GM19025 (cell line): ENCODE measurements around the gene SLC25A33.
"Not testable (repeated sequence)": the region's sequence is repeated elsewhere in the genome, so short reads cannot be mapped to it uniquely, and the experiment has no call there.

Experiments
- ATAC-seq: cut with Tn5 transposase; IDR thresholded peaks from one replicate; pipeline ENCODE4 v1.9.1; 2021; ENCODE audit warnings: mild to moderate bottlenecking, low read depth, moderate library complexity; ENCODE audit not compliant: unreplicated experiment

Gene SLC25A33

DNA sequence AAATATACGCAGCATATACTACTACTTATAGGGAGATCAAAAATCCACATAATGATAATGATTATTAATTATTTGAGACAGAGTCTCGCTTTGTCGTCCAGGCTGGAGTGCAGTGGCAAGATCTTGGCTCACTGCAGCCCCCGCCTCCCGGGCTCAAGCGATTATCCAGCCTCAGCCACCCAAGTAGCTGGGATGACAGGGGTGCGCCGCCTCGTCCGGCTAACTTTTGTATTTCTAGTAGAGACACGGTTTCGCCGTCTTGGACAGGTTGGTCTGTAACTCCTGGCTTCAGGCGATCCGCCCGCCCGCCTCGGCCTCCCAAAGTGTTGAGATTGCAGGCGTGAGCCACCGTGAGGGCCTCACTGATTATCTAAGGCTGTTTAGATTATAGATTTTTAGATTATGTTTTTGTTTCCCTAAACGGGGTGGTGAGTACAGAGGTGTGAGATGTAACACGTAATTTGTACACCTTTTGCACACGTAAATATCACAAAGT lies 548 bp upstream of the SLC25A33 start:
- ATAC-seq: no peak

DNA sequence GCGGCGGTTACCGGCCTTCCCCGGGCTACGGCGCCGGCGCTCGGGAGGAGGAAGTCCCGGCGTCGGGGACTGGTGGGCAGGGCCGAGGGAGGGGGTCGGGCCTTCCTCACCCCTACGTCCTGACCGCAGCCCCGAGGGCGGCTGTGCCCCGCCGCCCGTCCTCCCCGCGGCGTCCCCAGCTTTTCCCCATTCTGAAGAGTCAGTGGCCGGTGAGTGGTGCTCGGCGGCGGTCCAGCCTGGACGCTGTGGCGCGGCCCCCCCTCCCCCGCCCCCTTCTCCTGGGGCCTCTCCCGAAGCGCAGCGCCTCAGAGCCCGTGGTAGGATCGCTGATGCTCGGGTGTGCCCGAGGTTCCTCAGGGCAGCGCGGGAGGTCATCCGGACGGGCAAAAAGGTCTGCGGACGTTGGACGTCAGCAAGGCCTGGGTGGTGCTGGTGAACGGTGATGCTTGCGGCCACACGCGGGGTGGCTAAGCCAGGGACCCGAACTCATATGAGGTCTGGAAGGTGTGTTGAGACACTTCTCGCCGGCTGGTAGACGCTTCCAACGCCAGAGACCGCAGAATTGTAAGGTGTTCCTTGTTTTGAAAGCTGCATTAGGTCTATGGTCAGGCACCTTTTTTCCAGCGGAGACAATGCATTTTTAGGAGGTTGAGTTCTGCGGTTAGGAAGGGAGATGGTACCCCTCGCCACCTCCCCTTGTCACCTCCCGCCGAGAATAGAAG lies 725 bp downstream of the SLC25A33 start:
- ATAC-seq: peak; percentile 34

DNA sequence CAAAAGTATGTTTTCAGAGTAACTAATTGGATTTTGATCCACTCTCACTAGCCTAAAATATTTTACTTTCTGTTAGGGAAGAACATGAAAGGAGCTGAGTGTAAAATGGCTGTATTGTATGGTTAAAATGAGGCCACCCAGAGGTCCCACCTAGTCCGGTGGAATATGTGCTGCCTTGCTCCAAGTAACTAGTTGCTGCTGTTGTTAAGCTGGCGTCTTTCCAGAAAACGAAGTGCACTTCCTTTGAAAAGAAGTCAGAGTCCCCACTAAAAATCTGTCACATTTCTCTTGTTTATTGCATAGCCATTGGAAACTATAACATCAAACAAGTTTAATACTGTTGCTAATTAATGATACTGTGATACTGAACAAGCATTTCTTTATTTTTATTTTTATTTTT lies 3.2 kb downstream of the SLC25A33 start:
- no peak for ATAC-seq

DNA sequence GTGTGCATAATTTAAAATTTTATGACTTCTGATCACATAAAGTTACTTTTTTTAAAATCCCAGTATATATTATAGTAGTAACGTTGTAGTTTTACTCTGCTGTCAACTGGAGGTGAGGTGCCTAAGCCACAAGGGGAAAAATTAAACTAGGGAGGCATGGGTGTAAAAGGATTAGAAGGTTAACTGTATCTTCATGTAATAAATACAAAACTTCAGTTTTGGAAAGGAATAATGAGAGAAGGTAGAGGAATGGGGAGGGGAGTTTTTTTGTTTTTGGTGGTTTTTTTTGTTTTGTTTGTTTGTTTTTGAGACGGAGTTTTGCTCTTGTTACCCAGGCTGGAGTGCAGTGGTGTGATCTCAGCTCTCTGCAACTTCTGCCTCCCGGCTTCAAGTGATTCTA lies 5.7 kb downstream of the SLC25A33 start:
- no peak for ATAC-seq

DNA sequence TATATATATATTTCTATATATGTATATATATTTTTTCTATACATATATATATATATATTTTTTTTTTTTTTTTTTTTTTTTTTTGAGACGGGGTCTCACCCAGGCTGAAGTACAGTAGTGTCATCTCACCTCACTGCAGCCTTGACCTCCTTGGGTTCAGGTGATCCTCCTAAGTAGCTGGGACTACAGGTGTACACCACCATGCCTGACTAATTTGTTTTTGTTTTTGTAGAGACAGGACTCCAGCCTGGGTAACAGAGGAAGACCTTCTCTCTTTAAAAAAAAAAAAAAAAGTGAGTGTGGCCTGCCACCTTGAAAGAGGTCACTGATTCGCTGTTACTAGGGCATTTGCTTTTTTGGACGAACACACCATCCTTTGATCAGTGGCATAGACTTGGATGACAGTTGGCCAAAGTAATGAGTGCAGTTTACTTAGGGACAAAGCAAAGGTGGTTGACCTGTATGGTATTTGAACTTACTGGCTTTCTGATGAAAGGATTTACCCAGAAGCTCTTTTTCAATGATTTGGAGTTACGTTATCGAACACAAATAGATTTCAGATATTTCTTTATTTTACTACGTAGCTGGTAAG lies 10.8 kb downstream of the SLC25A33 start:
- ATAC-seq: no peak

DNA sequence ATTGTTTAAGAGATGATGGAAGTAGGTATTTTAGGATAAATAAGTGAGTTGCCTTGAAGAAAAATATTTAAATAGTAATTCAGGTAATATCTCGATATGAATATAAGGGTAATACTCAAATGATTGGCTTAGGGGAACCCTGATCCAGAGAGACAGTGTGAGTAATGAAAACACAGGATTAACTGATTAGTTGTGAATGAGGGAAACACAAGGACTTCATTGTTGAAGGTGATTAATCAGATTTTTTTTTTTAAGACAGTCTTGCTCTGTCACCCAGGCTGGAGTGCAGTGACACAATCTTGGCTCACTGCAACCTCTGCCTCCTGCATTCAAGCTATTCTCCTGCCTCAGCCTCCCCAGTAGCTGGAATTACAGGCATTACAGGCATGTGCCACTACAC lies 12.7 kb downstream of the SLC25A33 start:
- no peak for ATAC-seq

DNA sequence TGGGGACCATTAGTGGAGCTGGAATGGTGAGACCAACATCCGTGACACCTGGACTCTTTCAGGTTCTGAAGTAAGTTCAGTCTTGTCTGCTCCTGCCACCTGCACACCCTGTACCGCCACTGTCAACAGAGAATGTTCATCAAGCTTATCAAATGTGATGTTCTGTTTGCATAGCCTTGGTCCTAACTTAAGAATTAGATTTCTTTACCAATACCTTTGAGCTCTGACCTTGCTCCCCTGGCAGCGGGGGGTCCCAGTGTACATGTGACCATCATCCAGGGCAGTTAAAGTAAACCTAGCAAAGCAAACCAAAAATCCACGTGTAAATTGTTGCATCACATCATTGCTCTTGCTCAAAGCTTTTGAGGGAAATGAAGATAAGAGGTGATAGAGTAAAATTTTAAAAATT lies 14.5 kb downstream of the SLC25A33 start:
- ATAC-seq: no peak

DNA sequence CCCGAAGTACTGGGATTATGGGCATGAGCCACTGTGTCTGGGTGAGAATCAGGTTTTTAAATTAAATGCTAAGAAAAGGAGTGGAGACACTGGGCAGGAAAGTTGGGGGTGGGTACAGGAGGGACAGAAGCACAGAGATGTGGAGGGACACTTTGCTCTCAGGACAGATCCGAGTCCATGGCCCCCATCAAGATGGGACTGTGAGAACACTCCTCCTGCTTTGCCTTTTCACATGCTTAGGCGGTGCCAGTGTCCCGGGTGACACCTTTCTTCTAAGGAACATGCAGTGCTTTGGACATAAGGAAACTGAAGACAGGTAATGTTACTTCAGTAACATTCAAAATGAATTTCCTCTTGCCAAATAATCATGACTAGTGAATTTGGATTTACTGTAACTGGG lies 16.7 kb downstream of the SLC25A33 start:
- no peak for ATAC-seq

DNA sequence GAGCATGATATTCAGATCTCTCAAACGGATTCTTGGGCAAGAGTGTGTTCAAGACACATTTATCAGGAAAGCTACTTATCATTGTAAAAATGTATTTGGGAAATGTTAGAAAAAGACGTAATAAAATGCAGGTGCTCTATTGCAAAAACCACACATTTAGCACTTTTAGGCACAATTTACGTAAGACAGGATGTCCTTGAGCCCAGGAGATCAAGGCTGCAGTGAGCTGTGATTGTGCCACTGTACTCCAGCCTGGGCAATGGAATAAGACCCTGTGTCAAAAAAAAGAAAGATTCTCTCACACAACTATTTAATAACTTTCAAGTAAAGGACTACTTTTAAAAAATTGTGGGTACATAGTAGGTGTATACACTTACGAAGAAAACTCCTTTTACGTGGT lies 18.4 kb downstream of the SLC25A33 start:
- no peak for ATAC-seq

DNA sequence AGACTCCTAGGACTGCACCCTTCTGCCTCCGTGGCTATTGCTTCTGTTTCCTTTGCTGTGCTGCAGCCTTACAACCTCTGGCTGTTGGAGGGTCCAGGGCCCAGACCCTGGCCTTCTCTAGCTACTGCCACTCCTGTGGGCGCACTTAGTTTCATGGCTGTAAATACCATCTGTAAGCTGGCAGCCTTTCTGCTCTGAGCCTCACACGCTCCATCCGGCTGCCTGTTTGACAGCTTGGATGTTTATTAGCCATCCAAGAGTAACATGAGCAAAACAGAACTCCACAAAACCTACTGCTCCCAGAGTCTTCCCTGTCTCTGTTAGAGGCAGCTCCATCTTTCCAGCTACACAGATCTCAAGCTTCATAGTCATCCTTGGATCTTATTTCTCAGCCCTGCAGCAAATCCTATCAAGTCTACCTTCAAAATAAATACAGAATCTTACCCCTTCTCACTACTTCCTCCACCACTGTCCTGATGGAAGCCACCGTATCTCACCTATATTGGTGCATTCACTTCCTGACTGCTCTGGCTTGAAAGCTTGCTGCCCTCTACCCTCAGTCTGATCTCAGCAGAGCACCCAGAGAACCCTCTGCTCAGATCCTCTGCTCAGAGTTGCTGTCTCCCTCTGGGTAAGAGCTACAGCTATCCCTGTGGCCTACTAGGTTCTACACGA lies 19.1 kb downstream of the SLC25A33 start:
- no peak for ATAC-seq

DNA sequence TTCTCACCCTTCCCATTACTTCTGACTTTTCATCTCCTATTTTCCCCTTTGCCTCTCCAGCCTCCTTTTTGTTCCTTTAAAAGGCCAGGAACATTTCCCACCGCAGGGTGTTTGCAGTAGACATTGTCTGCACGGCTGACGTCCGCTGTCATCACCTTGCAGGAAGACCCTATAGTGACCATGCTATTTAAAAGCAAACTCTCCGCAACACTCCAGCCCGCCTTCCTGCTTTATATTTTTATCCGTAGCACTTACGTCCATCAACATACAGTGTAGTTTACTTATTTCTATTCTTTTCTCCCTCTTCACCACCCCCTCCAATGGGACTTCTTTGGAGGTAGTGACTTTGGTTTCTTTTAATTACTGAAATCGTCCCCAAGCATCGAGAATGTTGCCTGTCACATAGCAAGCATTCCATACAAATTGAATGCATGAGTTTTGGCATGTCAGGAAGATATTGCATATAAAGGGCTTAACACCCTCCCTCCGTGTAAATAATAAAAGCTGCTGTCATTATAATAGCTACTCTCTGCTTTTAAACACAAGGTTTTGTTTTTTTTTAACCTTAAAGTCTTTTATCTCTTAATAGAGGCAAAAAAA lies 19.8 kb downstream of the SLC25A33 start:
- ATAC-seq: no peak

DNA sequence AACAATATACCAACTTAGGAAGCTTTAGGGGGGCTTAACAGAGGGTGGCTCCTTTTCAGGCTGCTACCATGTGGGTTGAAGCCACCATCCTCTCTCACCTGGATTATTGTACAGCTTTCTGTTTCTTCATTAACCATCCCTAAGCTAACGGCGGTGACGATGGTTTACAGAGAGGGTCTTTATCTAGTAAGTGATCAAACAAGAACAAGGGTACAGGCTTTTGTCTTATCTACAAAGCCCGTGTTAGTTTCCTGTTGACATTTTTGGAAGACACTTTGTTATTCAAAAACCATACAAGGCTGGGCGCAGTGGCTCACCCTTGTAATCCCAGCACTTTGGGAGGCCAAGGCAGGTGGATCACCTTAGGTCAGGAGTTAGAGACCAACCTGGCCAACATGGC lies 20.4 kb downstream of the SLC25A33 start:
- no peak for ATAC-seq

DNA sequence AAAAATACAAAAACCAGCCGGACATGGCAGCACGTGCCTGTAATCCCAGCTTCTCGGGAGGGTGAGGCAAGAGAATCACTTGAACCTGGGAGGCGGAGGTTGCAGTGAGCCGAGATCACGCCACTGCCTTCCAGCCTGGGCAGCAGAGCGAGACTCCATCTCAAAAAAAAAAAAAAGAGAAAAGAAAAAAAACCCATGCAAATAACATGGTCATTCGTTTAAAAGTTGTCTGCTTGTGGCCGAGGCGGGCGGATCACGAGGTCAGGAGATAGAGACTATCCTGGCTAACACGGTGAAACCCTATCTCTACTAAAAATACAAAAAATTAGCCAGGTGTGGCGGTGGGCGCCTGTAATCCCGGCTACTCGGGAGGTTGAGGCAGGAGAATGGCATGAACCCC lies 20.8 kb downstream of the SLC25A33 start:
- ATAC-seq: not testable (repeated sequence)

DNA sequence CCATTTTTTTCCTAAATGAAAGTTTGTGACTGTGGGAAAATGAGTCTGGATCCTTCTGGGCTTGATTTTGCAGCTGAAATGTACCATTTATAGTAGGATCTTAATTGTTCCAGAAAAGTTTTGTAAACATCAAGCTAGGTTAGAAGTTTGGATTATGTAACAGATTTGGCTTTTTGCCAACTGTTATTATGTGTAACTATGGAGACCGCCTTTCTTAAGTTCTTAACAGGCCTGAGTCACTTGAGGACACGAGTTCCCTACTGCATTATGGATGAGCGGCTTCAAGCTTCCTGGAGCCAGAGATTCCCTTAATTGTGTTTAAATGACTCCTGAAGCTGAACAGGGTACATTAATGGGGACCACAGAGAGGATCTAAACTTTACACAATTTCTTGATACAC lies 22.2 kb downstream of the SLC25A33 start:
- no peak for ATAC-seq

DNA sequence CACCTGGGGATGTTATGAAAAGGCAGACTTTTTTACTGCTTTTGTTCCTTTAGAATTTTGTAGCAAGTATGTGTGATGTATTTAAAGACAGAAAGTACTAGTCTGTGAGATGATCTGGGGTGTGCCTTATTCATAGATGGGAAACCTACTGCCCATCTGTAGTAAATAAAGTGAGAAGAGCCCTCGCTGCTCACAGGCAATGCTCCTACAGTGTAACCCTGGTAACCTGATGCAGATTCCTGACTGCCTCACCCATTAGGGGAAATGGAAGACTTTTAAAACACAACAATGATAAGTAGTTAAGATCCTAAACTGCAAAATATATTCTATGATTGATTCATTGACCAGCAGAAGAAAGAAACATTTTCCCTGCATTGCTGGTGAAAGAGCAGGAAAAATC lies 30.0 kb downstream of the SLC25A33 start:
- no peak for ATAC-seq

DNA sequence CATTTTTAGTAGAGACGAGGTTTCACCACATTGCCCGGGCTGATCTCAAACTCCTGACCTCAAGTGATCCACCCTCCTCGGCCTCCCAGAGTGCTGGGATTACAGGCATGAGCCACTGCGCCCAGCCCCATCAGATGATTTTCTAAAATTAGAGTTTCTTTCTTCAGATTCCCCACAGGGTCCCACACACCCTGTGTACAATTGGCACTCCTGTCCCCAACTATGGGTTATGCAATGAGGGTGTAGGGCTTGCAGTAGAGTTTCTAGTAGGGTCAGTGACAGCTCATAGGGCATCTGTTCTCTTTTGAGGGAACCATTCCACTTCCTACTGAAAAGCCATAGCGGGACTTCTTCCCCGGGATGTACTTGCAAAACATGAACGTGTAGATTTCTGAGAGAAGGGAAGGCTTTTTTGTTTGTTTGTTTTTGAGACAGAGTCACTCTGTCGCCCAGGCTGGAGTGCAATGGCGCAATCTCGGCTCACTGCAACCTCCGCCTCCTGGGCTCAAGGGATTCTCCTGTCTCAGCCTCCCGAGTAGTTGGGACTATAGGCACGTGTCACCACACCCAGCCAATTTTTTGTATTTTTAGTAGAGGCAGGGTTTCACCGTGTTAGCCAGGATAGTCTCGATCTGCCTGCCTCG lies 31.7 kb downstream of the SLC25A33 start:
- ATAC-seq: not testable (repeated sequence)

DNA sequence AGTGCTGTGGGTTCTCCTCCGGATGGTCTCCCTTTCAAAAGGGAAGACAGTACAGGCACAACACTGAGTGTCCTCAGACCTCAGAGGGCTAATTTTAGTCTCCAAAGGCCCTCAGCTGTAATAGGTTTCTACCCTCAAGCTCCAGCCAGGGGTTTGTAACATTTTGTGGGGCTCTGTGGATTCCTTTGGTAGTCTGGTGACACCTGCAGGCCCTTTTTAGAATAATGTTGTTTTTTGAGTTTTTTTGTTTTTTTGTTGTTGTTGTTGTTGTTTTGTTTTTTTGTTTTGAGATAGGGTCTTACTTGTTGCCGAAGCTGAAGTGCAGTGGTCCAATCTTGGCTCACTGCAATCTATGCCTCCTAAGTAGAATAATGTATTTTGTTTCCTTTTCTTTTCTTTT lies 34.5 kb downstream of the SLC25A33 start:
- ATAC-seq: no peak

DNA sequence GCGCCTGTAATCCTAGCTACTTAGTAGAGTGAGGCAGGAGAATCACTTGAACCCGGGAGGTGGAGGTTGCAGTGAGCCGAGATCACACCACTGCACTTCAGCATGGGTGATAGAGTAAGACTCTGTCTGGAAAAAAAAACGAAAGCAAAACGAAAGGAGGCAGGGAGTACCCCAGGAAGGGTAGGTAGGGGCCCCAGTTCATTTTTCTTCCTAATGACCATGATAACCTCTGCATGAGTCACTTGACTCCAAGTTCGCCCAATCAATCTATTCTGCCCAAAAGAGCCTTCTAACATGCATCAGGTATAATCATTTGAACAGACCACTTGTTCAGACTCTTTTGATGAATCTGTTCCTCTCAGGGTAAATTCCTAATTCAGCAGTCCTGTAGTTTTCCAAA lies 36.2 kb downstream of the SLC25A33 start:
- ATAC-seq: no peak

DNA sequence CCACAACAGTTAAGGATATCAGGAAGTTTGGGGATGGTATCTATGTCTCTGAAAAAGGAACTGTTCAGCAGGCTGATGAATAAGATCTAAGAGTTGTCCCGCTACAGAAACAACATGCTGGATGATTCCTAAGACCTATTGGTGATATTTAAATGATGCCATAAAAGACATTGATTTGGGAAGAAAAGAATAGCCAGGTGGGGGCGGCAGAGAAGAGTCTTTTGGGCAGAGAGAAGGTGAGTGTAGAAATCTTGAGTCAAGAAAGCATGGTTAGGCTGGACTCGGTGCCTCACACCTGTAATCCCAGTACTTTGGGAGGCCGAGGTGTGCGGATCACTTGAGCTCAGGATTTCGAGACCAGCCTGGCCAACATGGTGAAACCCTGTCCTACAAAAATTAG lies 37.6 kb downstream of the SLC25A33 start:
- no peak for ATAC-seq

DNA sequence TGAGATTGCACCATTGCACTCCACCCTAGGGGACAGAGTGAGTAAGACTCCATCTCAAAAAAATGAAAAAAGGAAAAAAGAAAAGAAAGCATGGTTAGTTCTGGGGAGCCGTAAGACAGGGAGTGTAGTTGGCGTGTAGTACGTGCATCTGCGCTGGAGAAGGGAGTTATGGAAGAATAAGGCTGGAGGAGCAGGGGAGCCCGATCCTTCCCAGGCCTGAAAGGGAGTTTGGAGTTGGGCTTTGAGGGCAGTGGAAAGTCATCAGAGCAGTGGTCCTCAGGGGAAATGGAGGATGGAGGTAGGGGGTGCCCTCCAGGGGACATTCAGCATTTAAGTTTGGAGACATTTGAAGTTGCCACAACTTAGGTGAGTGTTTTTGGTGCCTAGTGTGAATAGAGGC lies 38.2 kb downstream of the SLC25A33 start:
- no peak for ATAC-seq

DNA sequence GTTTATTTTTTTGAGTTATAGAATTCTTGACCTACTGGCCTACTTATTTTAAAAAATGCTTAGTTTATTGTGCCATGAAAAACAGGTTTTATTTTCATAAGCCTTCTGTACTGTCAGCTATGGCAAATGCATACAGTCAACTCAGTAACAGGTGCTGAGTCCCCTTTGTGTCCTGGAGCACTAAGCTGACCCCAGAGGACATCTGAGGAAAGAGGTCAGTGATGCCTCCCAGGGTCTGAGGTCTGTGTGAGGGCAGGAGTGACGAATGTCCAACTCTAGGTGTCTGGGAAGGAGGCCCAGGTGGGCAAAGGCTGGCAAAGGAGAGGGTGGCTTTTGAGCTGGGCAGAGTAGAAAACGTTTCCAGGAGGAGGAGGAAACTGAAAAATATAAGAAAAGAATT lies 41.7 kb downstream of the SLC25A33 start:
- ATAC-seq: no peak
